Liver (tissue), 3 donors: ENCODE measurements around the gene MSMO1.

Source experiments
- EGR1 ChIP-seq, 2 donors: IDR thresholded peaks; 2 replicates each; pipeline ENCODE4 v1.6.1; 2016 to 2018; ENCODE audit warnings: antibody characterized with exemption in 2 of 2, low read depth in 2 of 2
- FOXA1 ChIP-seq: IDR thresholded peaks from 2 replicates; pipeline ENCODE4 v1.6.1; 2016; ENCODE audit warnings: antibody characterized with exemption
- GABPA ChIP-seq, 2 donors: IDR thresholded peaks in 1 of 2; conservative IDR thresholded peaks in 1 of 2; 2 replicates each; pipeline ENCODE4 v1.6.1; 2016; ENCODE audit warnings: antibody characterized with exemption in 2 of 2, mild to moderate bottlenecking in 1 of 2, moderate library complexity in 1 of 2
- HNF4A ChIP-seq, 2 donors: conservative IDR thresholded peaks; 2 replicates each; pipeline ENCODE4 v1.6.1; 2016; ENCODE audit warnings: antibody characterized with exemption in 2 of 2, mild to moderate bottlenecking in 2 of 2
- HNF4G ChIP-seq: IDR thresholded peaks from 2 replicates; pipeline ENCODE4 v1.6.1; 2016; ENCODE audit warnings: antibody characterized with exemption
- MAX ChIP-seq: IDR thresholded peaks from 2 replicates; pipeline ENCODE4 v1.6.1; 2016; ENCODE audit warnings: antibody characterized with exemption
- NR2F2 ChIP-seq: IDR thresholded peaks from 2 replicates; pipeline ENCODE4 v1.6.1; 2016; ENCODE audit warnings: antibody characterized with exemption
- RAD21 ChIP-seq, 2 donors: IDR thresholded peaks; 2 replicates each; pipeline ENCODE4 v1.6.1; 2016; ENCODE audit warnings: antibody characterized with exemption in 2 of 2, mild to moderate bottlenecking in 2 of 2
- RXRA ChIP-seq, 2 donors: IDR thresholded peaks; 2 replicates each; pipeline ENCODE4 v1.6.1; 2017 to 2018; ENCODE audit warnings: antibody characterized with exemption in 2 of 2, mild to moderate bottlenecking in 1 of 2
- SP1 ChIP-seq: IDR thresholded peaks from 2 replicates; pipeline ENCODE4 v1.6.1; 2018; ENCODE audit warnings: antibody characterized with exemption, mild to moderate bottlenecking
- TAF1 ChIP-seq: conservative IDR thresholded peaks from 2 replicates; pipeline ENCODE4 v1.6.1; 2016; ENCODE audit warnings: antibody characterized with exemption, mild to moderate bottlenecking
- YY1 ChIP-seq: IDR thresholded peaks from 2 replicates; pipeline ENCODE4 v1.6.1; 2016; ENCODE audit warnings: antibody characterized with exemption, mild to moderate bottlenecking
- TF ChIP-seq, protein P1 (sequence below): fragments of 150-350 bp; IDR thresholded peaks from 2 replicates; pipeline ENCODE4 v1.5.1; 2017; ENCODE audit warnings: improper control_type of control experiment, low read depth, low read length; ENCODE audit not compliant: missing input control
- TF ChIP-seq, protein P2 (sequence below): IDR thresholded peaks from 2 replicates; pipeline ENCODE4 v1.6.1; 2016; ENCODE audit warnings: antibody characterized with exemption, mild to moderate bottlenecking
- donor health status: healthy.
- donor health status: healthy.

DNA sequence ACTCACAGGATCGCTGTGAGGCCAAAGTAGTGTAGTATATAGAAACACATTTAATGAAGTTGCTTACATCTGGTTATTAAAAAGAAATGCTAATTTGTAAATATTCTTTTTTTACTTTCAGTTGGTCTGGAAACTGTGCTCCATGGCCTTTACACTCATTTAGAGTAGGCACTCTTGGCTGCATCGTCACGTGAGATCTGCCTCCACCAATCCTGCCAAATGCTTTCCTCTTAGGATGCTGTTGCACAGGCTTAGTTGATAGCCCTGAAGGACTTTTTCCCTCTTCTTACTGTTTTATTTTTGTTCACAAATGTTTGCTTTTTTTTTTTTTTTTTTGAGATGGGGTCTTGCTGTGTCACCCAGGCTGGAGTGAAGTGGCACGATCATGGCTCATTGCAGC, 57.7 kb downstream of the MSMO1 start:
- TF ChIP-seq, protein P1, sequence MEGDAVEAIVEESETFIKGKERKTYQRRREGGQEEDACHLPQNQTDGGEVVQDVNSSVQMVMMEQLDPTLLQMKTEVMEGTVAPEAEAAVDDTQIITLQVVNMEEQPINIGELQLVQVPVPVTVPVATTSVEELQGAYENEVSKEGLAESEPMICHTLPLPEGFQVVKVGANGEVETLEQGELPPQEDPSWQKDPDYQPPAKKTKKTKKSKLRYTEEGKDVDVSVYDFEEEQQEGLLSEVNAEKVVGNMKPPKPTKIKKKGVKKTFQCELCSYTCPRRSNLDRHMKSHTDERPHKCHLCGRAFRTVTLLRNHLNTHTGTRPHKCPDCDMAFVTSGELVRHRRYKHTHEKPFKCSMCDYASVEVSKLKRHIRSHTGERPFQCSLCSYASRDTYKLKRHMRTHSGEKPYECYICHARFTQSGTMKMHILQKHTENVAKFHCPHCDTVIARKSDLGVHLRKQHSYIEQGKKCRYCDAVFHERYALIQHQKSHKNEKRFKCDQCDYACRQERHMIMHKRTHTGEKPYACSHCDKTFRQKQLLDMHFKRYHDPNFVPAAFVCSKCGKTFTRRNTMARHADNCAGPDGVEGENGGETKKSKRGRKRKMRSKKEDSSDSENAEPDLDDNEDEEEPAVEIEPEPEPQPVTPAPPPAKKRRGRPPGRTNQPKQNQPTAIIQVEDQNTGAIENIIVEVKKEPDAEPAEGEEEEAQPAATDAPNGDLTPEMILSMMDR = no peak
- TF ChIP-seq MAX (no peak), TAF1 (no peak), RAD21 (IDR thresholded peaks at IDR 0.05) (no peak), FOXA1 (no peak), HNF4G (no peak), EGR1 (IDR thresholded peaks at IDR 0.05; ENCODE audit: low read depth in 2 of 2) (no peak), SP1 (no peak), RXRA (IDR thresholded peaks at IDR 0.05) (no peak), GABPA (IDR thresholded peaks at IDR 0.05 in 1 of 2, conservative IDR thresholded peaks at IDR 0.05 in 1 of 2) (no peak), YY1 (no peak), NR2F2 (no peak), HNF4A (conservative IDR thresholded peaks at IDR 0.05) (no peak)
- TF ChIP-seq, protein P2, sequence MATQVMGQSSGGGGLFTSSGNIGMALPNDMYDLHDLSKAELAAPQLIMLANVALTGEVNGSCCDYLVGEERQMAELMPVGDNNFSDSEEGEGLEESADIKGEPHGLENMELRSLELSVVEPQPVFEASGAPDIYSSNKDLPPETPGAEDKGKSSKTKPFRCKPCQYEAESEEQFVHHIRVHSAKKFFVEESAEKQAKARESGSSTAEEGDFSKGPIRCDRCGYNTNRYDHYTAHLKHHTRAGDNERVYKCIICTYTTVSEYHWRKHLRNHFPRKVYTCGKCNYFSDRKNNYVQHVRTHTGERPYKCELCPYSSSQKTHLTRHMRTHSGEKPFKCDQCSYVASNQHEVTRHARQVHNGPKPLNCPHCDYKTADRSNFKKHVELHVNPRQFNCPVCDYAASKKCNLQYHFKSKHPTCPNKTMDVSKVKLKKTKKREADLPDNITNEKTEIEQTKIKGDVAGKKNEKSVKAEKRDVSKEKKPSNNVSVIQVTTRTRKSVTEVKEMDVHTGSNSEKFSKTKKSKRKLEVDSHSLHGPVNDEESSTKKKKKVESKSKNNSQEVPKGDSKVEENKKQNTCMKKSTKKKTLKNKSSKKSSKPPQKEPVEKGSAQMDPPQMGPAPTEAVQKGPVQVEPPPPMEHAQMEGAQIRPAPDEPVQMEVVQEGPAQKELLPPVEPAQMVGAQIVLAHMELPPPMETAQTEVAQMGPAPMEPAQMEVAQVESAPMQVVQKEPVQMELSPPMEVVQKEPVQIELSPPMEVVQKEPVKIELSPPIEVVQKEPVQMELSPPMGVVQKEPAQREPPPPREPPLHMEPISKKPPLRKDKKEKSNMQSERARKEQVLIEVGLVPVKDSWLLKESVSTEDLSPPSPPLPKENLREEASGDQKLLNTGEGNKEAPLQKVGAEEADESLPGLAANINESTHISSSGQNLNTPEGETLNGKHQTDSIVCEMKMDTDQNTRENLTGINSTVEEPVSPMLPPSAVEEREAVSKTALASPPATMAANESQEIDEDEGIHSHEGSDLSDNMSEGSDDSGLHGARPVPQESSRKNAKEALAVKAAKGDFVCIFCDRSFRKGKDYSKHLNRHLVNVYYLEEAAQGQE = no peak
